Vagina (tissue), 2 donors: Measurements from ENCODE around the gene GBP4. TPM values are rescaled to one million over a fixed set of nuclear protein-coding genes. Genes with fewer than 3 reads are reported as not detected.
"Not testable (repeated sequence)": the region's sequence is repeated elsewhere in the genome, so short reads cannot be mapped to it uniquely, and the experiment has no call there.

ENCODE experiments used
- DNase-seq, 2 donors: peaks; one replicate each; pipeline ENCODE4 v3.0.0-alpha.2; 2017; ENCODE audit errors: extremely low spot score in 2 of 2
- H3K27ac ChIP-seq: fragments of 200-600 bp; sonication (generic); one replicate; pipeline ENCODE4 v1.5.1; 2019
- H3K27me3 ChIP-seq: fragments of 200-600 bp; sonication (generic); one replicate; pipeline ENCODE4 v1.5.1; 2019
- H3K36me3 ChIP-seq, 2 donors: fragments of 200-600 bp; sonication (generic); one replicate each; pipeline ENCODE4 v1.5.1; 2017 to 2019
- H3K4me1 ChIP-seq: fragments of 200-600 bp; sonication (generic); one replicate; pipeline ENCODE4 v1.5.1; 2019
- H3K4me3 ChIP-seq, 2 donors: fragments of 200-600 bp; sonication (generic); 1 replicate in 1 of 2; 2 replicates in 1 of 2; pipeline ENCODE4 v1.5.1; 2016 to 2019
- H3K9me3 ChIP-seq: fragments of 200-600 bp; sonication (generic); one replicate; pipeline ENCODE4 v1.5.1; 2019
- POLR2A ChIP-seq, 2 donors: fragments of 450-650 bp; IDR thresholded peaks; one replicate each; pipeline ENCODE4 v1.6.1; 2017; ENCODE audit warnings: antibody characterized with exemption in 2 of 2, mild to moderate bottlenecking in 2 of 2, moderate library complexity in 2 of 2
- POLR2AphosphoS5 ChIP-seq, 2 donors: sonication (generic); formaldehyde crosslinking; IDR thresholded peaks; one replicate each; pipeline ENCODE4 v1.9.0; 2017; ENCODE audit warnings: antibody characterized with exemption in 2 of 2, mild to moderate bottlenecking in 2 of 2, low read depth in 1 of 2; ENCODE audit not compliant: insufficient read depth in 1 of 2
- intact Hi-C: fragments of 100-400 bp; cut with DNase I; formaldehyde crosslinking; loops from one replicate; pipeline ENCODE4 v1.15.1; 2023
- total RNA-seq: library from RNA; depleted of rRNA; stranded (reverse); fragments of >200 nt; gene quantifications from one replicate; pipeline ENCODE4 v1.2.3, GENCODE V29; 2016
- TF ChIP-seq, protein P1 (sequence below), 3 experiments: fragments of 450-650 bp in 2 of 3; fragments of 200-600 bp in 1 of 3; sonication (generic) in 1 of 3; IDR thresholded peaks; one replicate each; pipeline ENCODE4 v1.5.1; 2017 to 2019; ENCODE audit warnings: antibody characterized with exemption in 3 of 3, mild to moderate bottlenecking in 2 of 3, moderate library complexity in 2 of 3

The GBP4 gene, protein sequence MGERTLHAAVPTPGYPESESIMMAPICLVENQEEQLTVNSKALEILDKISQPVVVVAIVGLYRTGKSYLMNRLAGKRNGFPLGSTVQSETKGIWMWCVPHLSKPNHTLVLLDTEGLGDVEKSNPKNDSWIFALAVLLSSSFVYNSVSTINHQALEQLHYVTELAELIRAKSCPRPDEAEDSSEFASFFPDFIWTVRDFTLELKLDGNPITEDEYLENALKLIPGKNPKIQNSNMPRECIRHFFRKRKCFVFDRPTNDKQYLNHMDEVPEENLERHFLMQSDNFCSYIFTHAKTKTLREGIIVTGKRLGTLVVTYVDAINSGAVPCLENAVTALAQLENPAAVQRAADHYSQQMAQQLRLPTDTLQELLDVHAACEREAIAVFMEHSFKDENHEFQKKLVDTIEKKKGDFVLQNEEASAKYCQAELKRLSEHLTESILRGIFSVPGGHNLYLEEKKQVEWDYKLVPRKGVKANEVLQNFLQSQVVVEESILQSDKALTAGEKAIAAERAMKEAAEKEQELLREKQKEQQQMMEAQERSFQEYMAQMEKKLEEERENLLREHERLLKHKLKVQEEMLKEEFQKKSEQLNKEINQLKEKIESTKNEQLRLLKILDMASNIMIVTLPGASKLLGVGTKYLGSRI
- 8.3 TPM for total RNA-seq

DNA sequence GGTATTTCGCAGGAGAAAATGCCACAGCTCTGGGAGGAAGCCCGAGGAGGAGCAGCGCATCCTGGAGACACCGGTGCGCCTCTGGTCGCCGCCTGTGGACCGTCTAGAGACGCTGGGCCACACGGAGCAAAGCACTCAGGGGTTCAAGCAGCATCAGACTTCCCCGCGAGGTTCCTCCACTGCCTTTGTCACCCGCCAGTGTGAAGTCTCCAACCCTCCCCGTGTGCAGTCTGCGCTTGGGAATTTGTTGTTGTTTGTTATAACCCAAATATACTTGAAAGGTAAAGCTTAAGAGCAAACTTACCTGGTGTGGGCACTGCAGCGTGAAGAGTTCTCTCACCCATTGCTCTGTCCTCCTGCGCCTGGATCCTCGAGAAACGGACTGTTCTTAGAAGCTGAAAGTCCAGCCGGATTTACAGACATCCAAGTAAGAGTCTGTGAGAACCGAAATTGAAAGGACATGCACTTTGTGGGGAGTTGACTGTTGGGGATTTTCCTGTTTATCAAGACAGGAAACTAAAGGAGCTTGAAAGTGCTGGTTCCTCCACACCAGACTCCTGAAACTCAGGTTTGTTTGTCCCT is at the start of gene GBP4:
Gene GBP4, minus strand, starts transcription at position 452 of the 582 bp plus-strand sequence. Its CDS starts 108 bp downstream, at position 344.
- H3K4me1 ChIP-seq: peaks cover 15% of the 10 kb centered on the region
- H3K36me3 ChIP-seq: no peaks in the 10 kb centered on the region
- intact Hi-C loops: no loop called here
- DNase-seq: no peak
- H3K4me3 ChIP-seq: peak within 1 kb of the TSS; percentile 51 to 55
- peak within 1 kb of the TSS; percentile 88 for H3K27ac ChIP-seq
- no peaks in the 10 kb centered on the region for H3K27me3 ChIP-seq
- TF ChIP-seq, protein P1, sequence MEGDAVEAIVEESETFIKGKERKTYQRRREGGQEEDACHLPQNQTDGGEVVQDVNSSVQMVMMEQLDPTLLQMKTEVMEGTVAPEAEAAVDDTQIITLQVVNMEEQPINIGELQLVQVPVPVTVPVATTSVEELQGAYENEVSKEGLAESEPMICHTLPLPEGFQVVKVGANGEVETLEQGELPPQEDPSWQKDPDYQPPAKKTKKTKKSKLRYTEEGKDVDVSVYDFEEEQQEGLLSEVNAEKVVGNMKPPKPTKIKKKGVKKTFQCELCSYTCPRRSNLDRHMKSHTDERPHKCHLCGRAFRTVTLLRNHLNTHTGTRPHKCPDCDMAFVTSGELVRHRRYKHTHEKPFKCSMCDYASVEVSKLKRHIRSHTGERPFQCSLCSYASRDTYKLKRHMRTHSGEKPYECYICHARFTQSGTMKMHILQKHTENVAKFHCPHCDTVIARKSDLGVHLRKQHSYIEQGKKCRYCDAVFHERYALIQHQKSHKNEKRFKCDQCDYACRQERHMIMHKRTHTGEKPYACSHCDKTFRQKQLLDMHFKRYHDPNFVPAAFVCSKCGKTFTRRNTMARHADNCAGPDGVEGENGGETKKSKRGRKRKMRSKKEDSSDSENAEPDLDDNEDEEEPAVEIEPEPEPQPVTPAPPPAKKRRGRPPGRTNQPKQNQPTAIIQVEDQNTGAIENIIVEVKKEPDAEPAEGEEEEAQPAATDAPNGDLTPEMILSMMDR (IDR thresholded peaks at IDR 0.05): no peak
- TF ChIP-seq POLR2AphosphoS5 (IDR thresholded peaks at IDR 0.05; ENCODE audit: insufficient read depth in 1 of 2, low read depth in 1 of 2) (peak; percentile 57 to 59), POLR2A (IDR thresholded peaks at IDR 0.05) (no peak)
- H3K9me3 ChIP-seq: no peaks in the 10 kb centered on the region

DNA sequence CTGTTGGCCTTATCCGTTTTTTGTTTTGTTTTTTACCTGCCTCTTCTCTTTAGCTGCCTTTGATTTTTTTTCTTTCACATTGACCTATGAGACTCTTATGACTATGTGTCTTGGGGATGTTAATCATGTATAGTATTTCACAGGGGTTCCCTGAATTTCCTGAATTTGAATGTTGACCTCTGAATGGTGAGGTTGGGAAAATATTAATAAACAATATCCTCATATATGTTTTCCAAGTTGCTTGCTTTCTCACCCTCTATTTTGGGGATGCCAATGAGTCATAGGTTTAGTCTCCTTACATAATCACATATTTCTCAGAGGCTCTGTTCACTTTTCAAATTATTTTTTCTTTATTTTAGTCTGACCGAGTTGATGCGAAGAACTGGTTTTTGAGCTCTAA is 44.3 kb upstream of the GBP4 start:
- no peaks in the 10 kb centered on the region for H3K36me3 ChIP-seq
- TF ChIP-seq POLR2AphosphoS5 (IDR thresholded peaks at IDR 0.05; ENCODE audit: insufficient read depth in 1 of 2, low read depth in 1 of 2) (no peak), POLR2A (IDR thresholded peaks at IDR 0.05) (no peak)
- TF ChIP-seq, protein P1 (IDR thresholded peaks at IDR 0.05): no peak
- intact Hi-C loops: no loop called here

DNA sequence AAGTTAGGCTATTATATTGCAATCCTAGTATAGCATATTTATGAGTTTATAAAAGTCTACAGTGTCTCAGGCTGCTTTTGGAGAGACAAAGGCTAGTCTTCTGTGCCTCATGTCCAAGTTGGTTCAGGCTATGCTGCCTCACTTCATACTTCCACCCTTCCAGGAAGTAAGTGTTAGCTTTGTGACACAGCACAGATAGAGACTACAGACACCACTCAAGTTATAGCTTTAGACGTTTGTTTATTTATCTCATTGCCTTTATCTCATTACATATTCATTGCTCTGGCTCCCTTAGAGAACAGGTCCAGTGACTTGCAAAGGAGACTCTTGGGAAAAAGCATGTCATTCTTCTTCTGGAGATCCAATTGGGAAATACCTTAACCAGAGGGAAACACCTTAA is 22.6 kb upstream of the GBP4 start:
- Histone ChIP-seq H3K4me1 (no peaks in the 10 kb centered on the region), H3K36me3 (no peaks in the 10 kb centered on the region), H3K27me3 (no peaks in the 10 kb centered on the region), H3K4me3 (no peak overlapping the region), H3K27ac (no peak overlapping the region), H3K9me3 (no peaks in the 10 kb centered on the region)
- no peak for TF ChIP-seq POLR2A (IDR thresholded peaks at IDR 0.05)
- TF ChIP-seq, protein P1 (IDR thresholded peaks at IDR 0.05): no peak
- TF ChIP-seq POLR2AphosphoS5 (IDR thresholded peaks at IDR 0.05; ENCODE audit: insufficient read depth in 1 of 2, low read depth in 1 of 2): no peak
- no peak for DNase-seq
- intact Hi-C loops: no loop called here

More for the DNA sequence above, 44.3 kb upstream of the GBP4 start:
- no peak overlapping the region for H3K27ac ChIP-seq
- DNase-seq: no peak
- H3K4me1 ChIP-seq: no peaks in the 10 kb centered on the region
- no peaks in the 10 kb centered on the region for H3K27me3 ChIP-seq
- no peak overlapping the region for H3K4me3 ChIP-seq
- H3K9me3 ChIP-seq: no peaks in the 10 kb centered on the region

DNA sequence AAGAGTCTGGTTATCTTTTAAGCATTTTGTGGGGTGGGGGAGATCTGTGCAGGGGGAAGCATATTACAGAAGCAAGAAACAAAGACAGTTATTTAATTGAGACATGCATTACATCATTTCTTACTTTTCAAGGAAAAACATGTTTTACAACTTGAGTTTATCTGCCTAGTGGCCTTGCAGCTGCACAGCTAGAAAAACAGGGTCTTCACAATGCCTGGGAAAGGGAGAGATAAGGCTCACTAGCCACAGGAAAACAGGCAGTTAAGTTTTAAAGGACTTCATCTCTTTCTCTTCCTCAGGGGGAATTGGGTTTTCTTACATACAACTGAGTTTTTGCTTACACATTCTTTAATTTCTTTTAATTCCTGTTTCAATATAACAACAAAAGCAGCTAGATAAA is 21.1 kb upstream of the GBP4 start:
- intact Hi-C loops, DNase-seq, H3K27me3 ChIP-seq, H3K9me3 ChIP-seq, H3K4me1 ChIP-seq, H3K27ac ChIP-seq, H3K4me3 ChIP-seq, H3K36me3 ChIP-seq: not testable (repeated sequence)

DNA sequence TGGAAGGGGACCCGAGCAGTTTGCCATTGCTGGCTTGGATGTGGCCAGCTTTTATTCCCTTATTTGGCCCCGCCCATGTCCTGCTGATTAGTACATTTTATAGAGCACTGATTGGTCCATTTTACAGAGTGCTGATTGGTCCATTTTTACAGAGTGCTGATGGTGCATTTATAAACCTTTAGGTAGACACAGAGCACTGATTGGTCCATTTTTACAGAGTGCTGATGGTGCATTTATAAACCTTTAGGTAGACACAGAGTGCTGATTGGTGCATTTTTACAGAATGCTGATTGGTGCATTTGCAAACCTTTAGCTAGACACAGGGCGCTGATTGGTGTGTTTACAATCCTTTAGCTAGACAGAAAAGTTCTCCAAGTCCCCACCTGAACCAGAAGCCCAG is 20.2 kb upstream of the GBP4 start:
- H3K4me1 ChIP-seq, H3K4me3 ChIP-seq, DNase-seq, H3K36me3 ChIP-seq, intact Hi-C loops, H3K27me3 ChIP-seq, H3K27ac ChIP-seq, H3K9me3 ChIP-seq: not testable (repeated sequence)

DNA sequence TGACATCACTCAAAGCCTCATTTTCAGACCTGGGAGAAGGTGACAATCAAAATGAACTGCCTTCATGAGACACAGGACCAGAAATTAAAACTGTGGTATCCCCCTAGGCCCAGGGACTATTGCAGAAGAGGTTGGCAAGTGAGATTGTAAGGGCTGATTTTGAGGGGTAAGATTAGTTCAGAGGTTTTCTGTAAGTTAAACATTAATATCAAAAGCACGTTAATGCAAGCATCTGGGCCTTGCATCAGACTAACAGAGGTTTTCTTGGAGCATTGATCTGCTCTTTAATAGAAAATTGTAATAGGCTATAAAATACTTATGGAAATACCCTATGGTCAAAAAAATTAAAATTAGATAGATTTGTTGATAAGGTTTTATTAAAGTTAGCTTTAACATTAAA is 14.6 kb upstream of the GBP4 start:
- Histone ChIP-seq H3K4me3 (no peak overlapping the region), H3K27me3 (no peaks in the 10 kb centered on the region), H3K4me1 (no peaks in the 10 kb centered on the region), H3K36me3 (no peaks in the 10 kb centered on the region), H3K9me3 (no peaks in the 10 kb centered on the region), H3K27ac (no peak overlapping the region)
- TF ChIP-seq, protein P1 (IDR thresholded peaks at IDR 0.05): no peak
- TF ChIP-seq POLR2A (IDR thresholded peaks at IDR 0.05): no peak
- TF ChIP-seq POLR2AphosphoS5 (IDR thresholded peaks at IDR 0.05; ENCODE audit: insufficient read depth in 1 of 2, low read depth in 1 of 2): no peak
- intact Hi-C loops: no loop called here
- DNase-seq: no peak
